Upper lobe of left lung (tissue), 6 donors: Measurements from ENCODE around the gene MBP. TPM values are rescaled to one million over a fixed set of nuclear protein-coding genes. Genes with fewer than 3 reads are reported as not detected.

Experiments
- ATAC-seq, 2 donors: fragments of 200-7000 bp; cut with Tn5 transposase; one replicate each; pipeline ENCODE4 v1.9.1; 2022; ENCODE audit warnings: mild to moderate bottlenecking in 2 of 2, moderate library complexity in 2 of 2; ENCODE audit not compliant: low FRiP score in 2 of 2
- DNase-seq, 2 donors: peaks; one replicate each; pipeline ENCODE4 v3.0.0-alpha.2; 2019 to 2020
- H3K27ac ChIP-seq, 4 donors: fragments of 200-600 bp; sonication (generic); one replicate each; pipeline ENCODE4 v1.5.1; 2016 to 2019
- H3K27me3 ChIP-seq, 4 donors: fragments of 200-600 bp; sonication (generic); one replicate each; pipeline ENCODE4 v1.5.1; 2017 to 2019
- H3K36me3 ChIP-seq, 4 donors: fragments of 200-600 bp; sonication (generic); one replicate each; pipeline ENCODE4 v1.5.1; 2016 to 2019
- H3K4me1 ChIP-seq, 4 donors: fragments of 200-600 bp; sonication (generic); one replicate each; pipeline ENCODE4 v1.5.1; 2018 to 2019
- H3K4me3 ChIP-seq, 4 donors: fragments of 200-600 bp; sonication (generic); one replicate each; pipeline ENCODE4 v1.5.1; 2017 to 2019; ENCODE audit warnings: mild to moderate bottlenecking in 2 of 4, moderate library complexity in 1 of 4
- H3K9me3 ChIP-seq, 4 donors: fragments of 200-600 bp; sonication (generic); one replicate each; pipeline ENCODE4 v1.5.1; 2018 to 2019
- CTCF ChIP-seq, 6 experiments: fragments of 450-650 bp in 4 of 6; fragments of 200-600 bp in 2 of 6; sonication (generic) in 2 of 6; IDR thresholded peaks; one replicate each; pipeline ENCODE4 v1.5.1; 2016 to 2019; ENCODE audit warnings: antibody characterized with exemption in 6 of 6
- EP300 ChIP-seq, 4 donors: sonication (generic); formaldehyde crosslinking; IDR thresholded peaks; one replicate each; pipeline ENCODE4 v1.5.1; 2017; ENCODE audit warnings: antibody characterized with exemption in 4 of 4, control low read depth in 2 of 4
- POLR2A ChIP-seq, 4 donors: fragments of 450-650 bp; IDR thresholded peaks; one replicate each; pipeline ENCODE4 v1.5.1; 2016 to 2017; ENCODE audit warnings: antibody characterized with exemption in 4 of 4, mild to moderate bottlenecking in 2 of 4
- POLR2AphosphoS5 ChIP-seq, 2 donors: sonication (generic); formaldehyde crosslinking; IDR thresholded peaks; one replicate each; pipeline ENCODE4 v1.5.1; 2017; ENCODE audit warnings: antibody characterized with exemption in 2 of 2
- WGBS, 2 donors: methylation state at CpG; one replicate each; pipeline ENCODE4 v1.1.5; 2017 to 2018; 5-methylcytosine and 5-hydroxymethylcytosine counted together
- total RNA-seq, 6 donors: library from RNA; depleted of rRNA in 4 of 6; stranded (reverse); fragments of >200 nt in 4 of 6; gene quantifications; one replicate each; pipeline versions ENCODE4 v1.1.0 to v1.2.1, GENCODE V29; 2016 to 2021
- donor health status: DM: no; HTN: no; CAD: no; lungs with moderate emphysema.
- donor health status: DM: no; HTN: yes; CAD: no; lungs with severe emphysema.

Gene MBP
- total RNA-seq, 6 donors from 2014 or later, result 55.5 to 87.6 (median 68.8) TPM

GRCh38 chr18:77057006-77057395, 75.6 kb downstream of the MBP start:
- ATAC-seq (peak in 1 of 2 donors; percentile 66), DNase-seq (no peak)
- no peaks in the 10 kb centered on the region for H3K9me3 ChIP-seq
- WGBS, 2 donors, result 29 to 31% methylated on average over 5 of the region's 5 CpGs
- TF ChIP-seq CTCF (IDR thresholded peaks at IDR 0.05), result no peak
- peak in 1 of 4 donors; percentile 38 for TF ChIP-seq POLR2A (IDR thresholded peaks at IDR 0.05)
- peak overlapping the region; percentile 83 to 96 (median 89) for H3K27ac ChIP-seq
- peaks cover 57 to 88% (median 72%) of the 10 kb centered on the region in 4 donors for H3K4me1 ChIP-seq
- no peaks in the 10 kb centered on the region for H3K27me3 ChIP-seq
- peak overlapping the region in 1 of 4 donors; percentile 17 for H3K4me3 ChIP-seq
- H3K36me3 ChIP-seq, result no peaks in the 10 kb centered on the region

- H3K4me1 ChIP-seq, result peaks cover 51 to 84% (median 66%) of the 10 kb centered on the region in 4 donors
- H3K36me3 ChIP-seq, result no peaks in the 10 kb centered on the region
- peak overlapping the region; percentile 83 to 96 (median 89) for H3K27ac ChIP-seq
- H3K27me3 ChIP-seq, result no peaks in the 10 kb centered on the region
- 37 to 44% methylated on average over 20 to 21 of the region's 21 CpGs for whole genome bisulfite sequencing, 2 donors
- ATAC-seq, result peak in 1 of 2 donors; percentile 57
- TF ChIP-seq EP300 (IDR thresholded peaks at IDR 0.05) (no peak), POLR2AphosphoS5 (IDR thresholded peaks at IDR 0.05) (no peak), CTCF (IDR thresholded peaks at IDR 0.05) (no peak), POLR2A (IDR thresholded peaks at IDR 0.05) (no peak)
- peak; percentile 51 to 84 for DNase-seq
- peak overlapping the region in 1 of 4 donors; percentile 17 for H3K4me3 ChIP-seq
- no peaks in the 10 kb centered on the region for H3K9me3 ChIP-seq
Measured at GRCh38 chr18:77056344-77057005, 76.1 kb downstream of the MBP start.

GRCh38 chr18:77055429-77056300, 76.9 kb downstream of the MBP start:
- Histone ChIP-seq H3K4me1 (peaks cover 44 to 76% (median 58%) of the 10 kb centered on the region in 4 donors), H3K4me3 (no peak overlapping the region), H3K36me3 (no peaks in the 10 kb centered on the region), H3K27ac (peak overlapping the region; percentile 83 to 96 (median 89)), H3K9me3 (no peaks in the 10 kb centered on the region), H3K27me3 (no peaks in the 10 kb centered on the region)
- TF ChIP-seq POLR2AphosphoS5 (IDR thresholded peaks at IDR 0.05), result no peak
- no peak for TF ChIP-seq POLR2A (IDR thresholded peaks at IDR 0.05)
- no peak for TF ChIP-seq CTCF (IDR thresholded peaks at IDR 0.05)
- no peak for TF ChIP-seq EP300 (IDR thresholded peaks at IDR 0.05)
- DNase-seq (peak; percentile 66 to 78), ATAC-seq (peak in 1 of 2 donors; percentile 3)
- 56 to 62% methylated on average over 13 to 15 of the region's 15 CpGs for WGBS, 2 donors

GRCh38 chr18:77054606-77055428, 77.8 kb downstream of the MBP start:
- H3K9me3 ChIP-seq, result no peaks in the 10 kb centered on the region
- ATAC-seq (peak; percentile 83 to 87), DNase-seq (peak; percentile 90 to 93)
- H3K36me3 ChIP-seq, result no peaks in the 10 kb centered on the region
- H3K4me3 ChIP-seq, result peak overlapping the region in 2 of 4 donors; percentile 4 to 13
- peaks cover 44 to 68% (median 56%) of the 10 kb centered on the region in 4 donors for H3K4me1 ChIP-seq
- TF ChIP-seq POLR2A (IDR thresholded peaks at IDR 0.05) (peak in 2 of 4 donors; percentile 8 to 9), EP300 (IDR thresholded peaks at IDR 0.05) (peak in 2 of 4 donors; percentile 57 to 73), CTCF (IDR thresholded peaks at IDR 0.05) (peak; percentile 56 to 81 (median 68)), POLR2AphosphoS5 (IDR thresholded peaks at IDR 0.05) (peak; percentile 40 to 54)
- peak overlapping the region; percentile 83 to 96 (median 89) for H3K27ac ChIP-seq
- H3K27me3 ChIP-seq, result no peaks in the 10 kb centered on the region
- WGBS, 2 donors, result 16 to 28% methylated on average over 7 to 15 of the region's 15 CpGs
